RKO (cell line): Measurements from ENCODE around the gene EHF.

Source experiments
- DNase-seq: peaks from one replicate; pipeline ENCODE4 v3.0.0-alpha.2; 2016; ENCODE audit warnings: low spot score

The EHF gene

GRCh38 chr11:34602245-34602644, 18.6 kb upstream of the EHF start:
- no peak for DNase-seq

- DNase-seq, result no peak
Observed at GRCh38 chr11:34603129-34604001, 17.5 kb upstream of the EHF start.

GRCh38 chr11:34604145-34604544, 16.7 kb upstream of the EHF start:
- DNase-seq, result no peak

GRCh38 chr11:34604911-34605310, 16.0 kb upstream of the EHF start:
- DNase-seq, result no peak

- no peak for DNase-seq
Observed at GRCh38 chr11:34605481-34606325, 15.2 kb upstream of the EHF start.

GRCh38 chr11:34606326-34607120, 14.4 kb upstream of the EHF start:
- DNase-seq, result no peak

DNA sequence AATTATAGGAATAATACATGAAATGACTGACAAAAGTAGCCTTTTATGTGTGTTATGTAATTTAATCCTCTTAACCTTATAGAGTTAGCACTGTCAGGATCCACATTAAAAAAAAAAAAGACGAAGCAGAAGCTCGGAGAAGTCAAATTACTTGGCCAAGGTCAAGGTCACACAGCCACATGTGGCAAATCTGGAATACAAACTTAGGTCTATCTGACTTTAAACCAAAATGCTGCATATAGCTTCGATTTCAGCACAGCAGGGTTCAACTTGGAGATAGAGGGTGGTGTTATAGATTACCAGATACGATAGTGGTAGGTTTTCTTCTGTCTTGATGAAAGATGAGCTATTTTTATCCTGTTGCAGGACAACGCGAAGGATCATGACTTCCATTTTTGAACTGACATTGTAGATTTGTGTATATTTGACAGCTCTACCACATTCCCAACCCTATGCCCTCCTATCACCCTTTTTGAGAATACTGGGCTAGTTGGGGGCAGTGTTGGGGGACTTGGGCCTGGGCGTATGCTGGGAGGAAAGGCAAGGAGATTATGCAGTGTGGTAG, 11.6 kb upstream of the EHF start:
- DNase-seq, result no peak

DNA sequence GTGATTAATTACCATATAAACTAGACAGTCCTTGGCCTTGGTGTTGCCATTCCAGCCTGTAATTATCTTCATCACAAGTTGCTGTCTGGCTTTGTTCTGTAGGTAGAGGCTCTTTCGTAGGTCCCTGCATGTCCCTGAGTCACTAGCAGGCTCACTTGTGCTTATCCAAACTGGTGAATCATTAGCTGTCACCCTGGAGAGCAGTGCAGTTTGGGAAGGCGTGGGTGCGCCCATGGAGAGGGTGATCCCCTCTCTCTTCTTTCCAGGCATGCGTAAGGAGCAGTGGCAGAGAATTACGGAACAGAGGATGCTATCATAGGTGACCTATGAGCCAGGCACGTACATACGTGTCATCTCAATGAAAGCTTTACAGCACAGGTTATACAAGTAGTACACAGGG, 11.0 kb upstream of the EHF start:
- DNase-seq, result peak; percentile 42

GRCh38 chr11:34610324-34611041, 10.4 kb upstream of the EHF start:
- DNase-seq, result no peak

GRCh38 chr11:34613015-34613414, 7.9 kb upstream of the EHF start:
- no peak for DNase-seq

- no peak for DNase-seq
Observed at GRCh38 chr11:34613552-34614056, 7.3 kb upstream of the EHF start.

DNA sequence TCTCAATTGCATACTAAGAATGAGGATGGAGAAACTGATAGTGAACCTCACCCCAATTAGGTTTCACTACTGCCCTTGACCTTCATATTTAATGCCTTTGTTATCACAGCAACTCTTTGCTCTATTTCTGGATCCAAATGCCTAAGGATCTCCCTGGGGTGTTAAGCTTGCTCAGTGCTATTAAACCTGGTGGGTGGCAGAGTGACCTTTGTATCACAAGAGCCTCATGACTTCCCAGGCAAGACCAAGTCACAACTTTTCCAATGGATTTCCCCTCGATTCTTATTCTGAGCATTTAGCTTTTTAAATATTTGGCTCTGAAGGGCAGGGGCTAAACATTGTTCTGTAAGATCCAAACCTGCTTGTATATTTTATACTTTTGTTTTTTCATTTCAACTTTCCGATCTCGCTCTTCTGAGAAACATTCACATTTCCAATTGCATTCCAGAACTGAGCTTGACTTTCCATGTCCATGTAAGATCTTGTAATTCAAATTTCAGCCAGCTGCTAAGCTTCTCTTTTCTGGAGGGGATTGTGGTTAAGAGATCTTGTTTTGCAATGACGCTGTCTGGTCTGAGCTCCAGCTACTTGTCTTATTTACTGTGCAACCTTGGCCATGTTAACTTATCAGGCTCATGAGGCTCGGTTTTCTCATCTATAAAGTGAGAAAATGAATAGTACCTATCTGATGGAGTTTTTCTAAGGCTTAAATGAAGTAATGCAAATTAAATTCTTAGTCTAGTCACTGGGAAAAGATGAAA, 6.4 kb upstream of the EHF start:
- DNase-seq, result no peak

- no peak for DNase-seq
Observed at GRCh38 chr11:34616086-34616485, 4.8 kb upstream of the EHF start.

DNA sequence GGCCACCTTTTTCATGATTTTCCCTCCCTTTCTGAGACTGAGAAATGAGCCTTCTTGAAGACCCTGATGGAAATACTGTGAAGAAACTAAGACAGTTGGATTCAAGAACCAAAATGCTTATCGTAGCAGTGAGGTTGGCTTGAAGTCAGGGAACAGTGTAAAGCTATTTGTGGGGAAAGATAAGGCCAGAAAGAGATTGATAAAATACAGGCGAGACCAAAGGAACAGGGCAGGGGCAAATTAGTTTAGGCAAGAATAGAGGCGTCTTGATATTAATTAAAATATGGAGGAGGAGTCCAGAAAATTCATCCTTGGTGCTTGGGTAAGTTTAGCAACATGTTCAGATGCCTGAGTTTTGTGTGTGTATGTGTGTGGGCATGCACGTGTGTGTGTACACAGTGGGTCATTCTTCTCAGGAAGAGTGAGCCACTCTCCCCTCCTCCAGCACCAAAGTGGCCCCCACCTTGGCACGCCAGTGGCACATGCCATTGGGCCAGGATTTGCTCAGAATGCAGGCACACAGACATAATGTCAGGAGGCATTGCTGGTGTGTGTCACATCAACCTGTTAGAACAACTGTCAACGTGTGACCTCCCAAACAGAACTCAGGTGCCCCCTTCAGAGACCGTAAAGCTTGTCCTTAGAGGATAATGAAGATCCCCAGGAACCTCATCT, 3.9 kb upstream of the EHF start:
- no peak for DNase-seq

DNA sequence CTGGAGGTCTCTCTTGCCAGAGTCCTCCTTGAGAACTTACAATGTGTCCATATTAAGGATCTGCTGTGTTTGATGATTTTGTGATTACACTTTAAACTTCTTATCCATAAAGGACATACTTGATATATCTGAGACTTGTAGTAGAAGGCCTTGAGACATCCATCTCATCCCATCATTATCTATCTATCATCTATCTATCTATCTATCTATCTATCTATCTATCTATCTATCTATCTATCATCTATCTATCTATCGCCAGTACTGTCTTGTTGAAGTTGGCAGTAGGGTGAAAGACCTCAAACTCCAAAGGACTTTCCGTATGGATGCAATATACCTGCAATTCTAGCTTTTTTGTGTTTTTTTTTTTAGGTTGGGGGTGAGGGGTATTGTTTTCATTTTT, 2.5 kb upstream of the EHF start:
- no peak for DNase-seq

- no peak for DNase-seq
Observed at GRCh38 chr11:34619062-34619516, 1.8 kb upstream of the EHF start.

DNA sequence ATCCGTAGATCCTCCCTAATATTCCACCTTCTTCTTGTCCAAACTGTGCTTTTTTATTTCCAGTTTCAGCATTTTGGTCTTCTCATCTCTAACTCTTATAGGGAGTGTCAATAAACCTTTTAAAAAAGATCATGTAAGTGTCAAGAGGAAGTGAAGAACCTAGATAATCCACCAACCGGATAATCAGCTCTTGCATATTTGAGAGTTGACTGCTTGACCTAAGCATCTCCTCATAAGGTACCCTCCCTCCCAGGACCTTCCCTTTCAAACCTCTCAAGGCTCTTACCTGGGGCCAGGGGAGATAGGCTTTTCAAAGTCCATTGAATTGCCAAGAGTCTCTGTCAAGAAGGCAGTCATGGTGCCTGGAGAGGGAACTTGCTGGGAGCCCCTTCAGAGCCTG, 691 bp upstream of the EHF start:
- DNase-seq, result no peak

DNA sequence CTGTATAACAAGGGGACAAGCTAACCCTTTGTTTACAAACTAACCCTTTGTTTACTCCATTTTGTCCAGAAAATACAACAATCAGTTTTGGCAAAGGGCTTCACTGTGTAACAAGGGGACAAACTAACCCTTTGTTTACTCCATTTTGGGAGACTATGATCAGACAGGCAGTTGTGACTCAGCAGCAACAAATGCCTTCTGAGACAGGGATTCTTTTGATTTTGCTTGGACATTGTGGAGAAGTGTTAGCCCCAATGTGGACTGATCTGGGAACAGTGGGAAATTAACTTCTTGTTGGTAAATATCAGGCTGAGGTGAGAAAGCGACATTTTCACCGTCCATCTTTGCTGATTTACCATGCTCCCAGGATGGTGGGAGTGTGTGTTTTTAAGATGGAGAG, 983 bp downstream of the EHF start:
- no peak for DNase-seq

DNA sequence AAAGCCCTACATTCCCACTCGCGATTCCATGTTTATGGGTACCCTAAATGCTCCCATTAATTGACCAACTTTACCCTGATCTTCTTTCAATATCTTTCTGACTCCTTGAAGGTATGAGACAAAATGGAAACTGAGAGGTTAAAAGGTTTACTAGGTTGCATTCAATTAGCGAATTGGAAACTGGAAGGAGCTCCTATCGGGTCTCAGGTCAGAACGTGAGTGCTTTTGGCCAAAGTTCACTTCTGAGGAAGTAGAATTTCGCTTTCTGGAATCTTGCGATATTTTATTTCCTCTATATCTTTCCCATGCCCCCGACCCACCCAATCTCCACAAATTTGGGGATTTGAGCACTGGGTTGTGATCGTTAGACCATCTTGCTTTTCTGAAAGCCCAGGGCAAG, 2.6 kb downstream of the EHF start:
- no peak for DNase-seq

- no peak for DNase-seq
Observed at GRCh38 chr11:34624069-34624468, 3.2 kb downstream of the EHF start.
